Colonic mucosa (tissue), 4 donors: ENCODE data around the gene MEGF6. TPM values are rescaled to one million over a fixed set of nuclear protein-coding genes. Genes with fewer than 3 reads are reported as not detected.

Source experiments
- DNase-seq: peaks from one replicate; pipeline ENCODE4 v3.0.0-alpha.2; 2020
- H3K27ac ChIP-seq: fragments of 200-600 bp; one replicate; pipeline ENCODE4 v1.8.0; 2021
- H3K27me3 ChIP-seq: fragments of 200-600 bp; one replicate; pipeline ENCODE4 v1.8.0; 2021
- H3K36me3 ChIP-seq: fragments of 200-600 bp; one replicate; pipeline ENCODE4 v1.8.0; 2021
- H3K4me1 ChIP-seq: fragments of 200-600 bp; one replicate; pipeline ENCODE4 v1.8.0; 2021; ENCODE audit warnings: mild to moderate bottlenecking
- H3K4me3 ChIP-seq: fragments of 200-600 bp; one replicate; pipeline ENCODE4 v1.8.0; 2021
- H3K9ac ChIP-seq, 2 donors: one replicate each; pipeline ENCODE4 v1.7.0; 2013; ENCODE audit warnings: control low read depth in 2 of 2, low read depth in 2 of 2, low read length in 2 of 2
- H3K9me3 ChIP-seq: fragments of 200-600 bp; one replicate; pipeline ENCODE4 v1.8.0; 2021
- CTCF ChIP-seq: fragments of 200-600 bp; IDR thresholded peaks from one replicate; pipeline ENCODE4 v1.8.0; 2022; ENCODE audit warnings: antibody characterized with exemption, mild to moderate bottlenecking
- intact Hi-C: fragments of 100-400 bp; cut with DNase I; formaldehyde crosslinking; loops from one replicate; pipeline ENCODE4 v1.14.1; 2022
- total RNA-seq, 2 donors: library from RNA; stranded (reverse); fragmentation: NEBNext Ultra II Directional in 1 of 2; extraction: Animal tissue kit (Norgen Biotek cat#: 25700) in 1 of 2; gene quantifications; one replicate each; pipeline ENCODE4 v1.2.1, GENCODE V29; 2021
- donor health status: healthy.
- donor health status: DM: no; HTN: no; CAD: no.
- donor health status: DM: no; HTN: no; CAD: no.

The MEGF6 gene
- total RNA-seq, 2 donors from 2014 or later, result 5.2 to 6.4 TPM

DNA sequence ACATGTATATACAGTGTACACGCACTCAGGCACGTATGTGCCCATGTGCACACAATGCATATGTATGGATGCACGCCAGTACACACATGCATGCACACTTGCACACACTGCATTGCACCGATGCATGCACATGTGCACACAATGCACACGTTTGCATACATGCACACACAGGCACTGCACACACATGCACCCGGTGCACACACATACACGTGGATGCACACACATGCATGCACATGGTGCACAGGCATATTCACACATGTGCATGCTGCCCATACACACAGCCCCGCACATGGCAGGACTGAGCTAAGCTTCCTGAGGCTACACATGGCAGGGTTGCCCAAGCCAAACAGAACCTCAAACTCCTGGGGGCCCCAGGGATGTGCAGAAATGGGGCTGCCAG lies 137.3 kb downstream of the MEGF6 start:
- no peaks in the 10 kb centered on the region for H3K4me1 ChIP-seq
- intact Hi-C loops, result no loop called here
- H3K27ac ChIP-seq, result no peak overlapping the region
- H3K27me3 ChIP-seq, result no peaks in the 10 kb centered on the region
- no peaks in the 10 kb centered on the region for H3K9me3 ChIP-seq
- no peak overlapping the region for H3K4me3 ChIP-seq
- no peak for DNase-seq
- TF ChIP-seq CTCF, result no peak
- H3K36me3 ChIP-seq, result no peaks in the 10 kb centered on the region
- no peak overlapping the region for H3K9ac ChIP-seq

- DNase-seq, result no peak
- no peak overlapping the region for H3K4me3 ChIP-seq
- TF ChIP-seq CTCF, result no peak
- H3K27me3 ChIP-seq, result no peaks in the 10 kb centered on the region
- intact Hi-C loops, result no loop called here
- H3K4me1 ChIP-seq, result no peaks in the 10 kb centered on the region
- no peaks in the 10 kb centered on the region for H3K9me3 ChIP-seq
- no peak overlapping the region for H3K27ac ChIP-seq
- no peaks in the 10 kb centered on the region for H3K36me3 ChIP-seq
- H3K9ac ChIP-seq, result no peak overlapping the region
These were observed 137.9 kb downstream of the MEGF6 start for GRCh38 chr1:3473381-3473844.

GRCh38 chr1:3472906-3473305 lies 138.4 kb downstream of the MEGF6 start:
- intact Hi-C loops, result no loop called here
- DNase-seq, result no peak
- Histone ChIP-seq H3K27ac (no peak overlapping the region), H3K4me1 (no peaks in the 10 kb centered on the region), H3K36me3 (no peaks in the 10 kb centered on the region), H3K9ac (no peak overlapping the region), H3K27me3 (no peaks in the 10 kb centered on the region), H3K9me3 (no peaks in the 10 kb centered on the region), H3K4me3 (no peak overlapping the region)
- TF ChIP-seq CTCF, result no peak

DNA sequence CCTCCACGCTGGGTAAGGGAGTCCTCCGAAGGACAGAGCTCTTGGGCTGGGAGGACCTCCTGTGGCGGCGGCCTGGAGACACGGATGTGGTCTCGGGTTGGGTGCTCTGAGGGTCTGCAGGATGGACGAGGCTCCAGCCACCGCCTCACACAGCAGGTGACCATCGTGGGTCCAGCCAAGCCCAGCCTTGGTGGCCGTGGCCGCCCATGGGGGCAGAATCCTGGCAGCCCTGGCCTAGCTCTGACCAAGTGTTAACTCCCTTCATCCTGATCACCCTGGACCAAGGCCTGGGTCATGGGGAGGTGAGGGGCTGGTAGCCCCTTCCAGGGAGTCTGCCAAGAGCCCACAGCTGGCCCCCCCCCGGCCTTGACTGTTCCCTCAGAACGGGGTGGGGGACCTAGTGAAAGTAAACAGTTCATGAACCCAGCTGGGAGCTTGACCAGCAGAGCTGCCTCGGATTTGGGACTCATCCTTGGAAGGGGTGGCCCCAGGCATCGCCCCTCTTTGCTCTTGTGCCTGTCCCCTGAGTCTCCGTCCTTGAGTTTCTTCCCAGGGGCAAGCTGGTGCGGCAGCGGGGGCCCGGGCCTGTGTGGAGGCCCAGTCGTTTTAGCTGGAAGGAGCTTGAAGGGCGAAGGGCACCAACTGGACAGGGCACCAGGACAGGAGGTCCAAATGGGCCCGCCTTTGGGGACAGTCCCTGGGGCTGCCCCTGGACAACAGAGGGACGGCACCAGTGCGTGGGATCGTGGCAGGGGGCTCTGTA lies 139.0 kb downstream of the MEGF6 start:
- Histone ChIP-seq H3K9ac (no peak overlapping the region), H3K36me3 (no peaks in the 10 kb centered on the region), H3K4me3 (no peak overlapping the region), H3K27ac (no peak overlapping the region), H3K4me1 (no peaks in the 10 kb centered on the region), H3K27me3 (no peaks in the 10 kb centered on the region), H3K9me3 (no peaks in the 10 kb centered on the region)
- DNase-seq, result no peak
- no peak for TF ChIP-seq CTCF
- intact Hi-C loops, result no loop called here

- H3K27me3 ChIP-seq, result no peaks in the 10 kb centered on the region
- no peak overlapping the region for H3K4me3 ChIP-seq
- no peaks in the 10 kb centered on the region for H3K9me3 ChIP-seq
- no peak overlapping the region for H3K27ac ChIP-seq
- TF ChIP-seq CTCF, result no peak
- no peak for DNase-seq
- intact Hi-C loops, result no loop called here
- H3K9ac ChIP-seq, result no peak overlapping the region
- H3K36me3 ChIP-seq, result no peaks in the 10 kb centered on the region
- H3K4me1 ChIP-seq, result no peaks in the 10 kb centered on the region
These were observed 139.8 kb downstream of the MEGF6 start for GRCh38 chr1:3471356-3472087.
